Stromal cell of bone marrow (primary cell): Measurements from ENCODE around the gene PDHA1.

Experiments used
- DNase-seq: peaks from one replicate; pipeline ENCODE4 v3.0.0-alpha.2; 2012; ENCODE audit warnings: low read depth

The PDHA1 gene

GRCh38 chrX:19375546-19375945 lies 31.8 kb downstream of the PDHA1 start:
- DNase-seq, result no peak

GRCh38 chrX:19377799-19378198 lies 34.1 kb downstream of the PDHA1 start:
- DNase-seq, result no peak

- DNase-seq, result no peak
These were observed 37.6 kb downstream of the PDHA1 start for GRCh38 chrX:19381326-19381725.

- DNase-seq, result peak; percentile 3
These were observed 38.9 kb downstream of the PDHA1 start for GRCh38 chrX:19382555-19383145.

- DNase-seq, result no peak
These were observed 43.0 kb downstream of the PDHA1 start for GRCh38 chrX:19386679-19387078.

GRCh38 chrX:19388064-19388679 lies 44.4 kb downstream of the PDHA1 start:
- DNase-seq, result no peak

- DNase-seq, result no peak
These were observed 45.0 kb downstream of the PDHA1 start for GRCh38 chrX:19388741-19389140.

GRCh38 chrX:19389227-19389845 lies 45.6 kb downstream of the PDHA1 start:
- DNase-seq, result no peak

GRCh38 chrX:19392078-19392477 lies 48.4 kb downstream of the PDHA1 start:
- no peak for DNase-seq

- no peak for DNase-seq
These were observed 49.0 kb downstream of the PDHA1 start for GRCh38 chrX:19392703-19393102.

GRCh38 chrX:19403696-19404095 lies 60.0 kb downstream of the PDHA1 start:
- DNase-seq, result no peak

GRCh38 chrX:19410259-19410658 lies 66.5 kb downstream of the PDHA1 start:
- no peak for DNase-seq
